HG02981 (cell line): ENCODE data around the gene MAP1B.

ENCODE experiments used
- ATAC-seq: cut with Tn5 transposase; IDR thresholded peaks from one replicate; pipeline ENCODE4 v1.9.1; 2021; ENCODE audit warnings: mild to moderate bottlenecking, moderate library complexity; ENCODE audit not compliant: unreplicated experiment

Gene MAP1B

GRCh38 chr5:72129725-72130124, 22.4 kb downstream of the MAP1B start:
- ATAC-seq: no peak

- no peak for ATAC-seq
These were observed 23.1 kb downstream of the MAP1B start for GRCh38 chr5:72130351-72130761.

GRCh38 chr5:72133212-72133990, 26.1 kb downstream of the MAP1B start:
- no peak for ATAC-seq

GRCh38 chr5:72134226-72134899, 27.1 kb downstream of the MAP1B start:
- no peak for ATAC-seq

GRCh38 chr5:72137826-72138409, 30.6 kb downstream of the MAP1B start:
- ATAC-seq: no peak

- peak; percentile 67 for ATAC-seq
These were observed 31.8 kb downstream of the MAP1B start for GRCh38 chr5:72138943-72139521.

- ATAC-seq: no peak
These were observed 33.4 kb downstream of the MAP1B start for GRCh38 chr5:72140711-72141110.

GRCh38 chr5:72141440-72142355, 34.4 kb downstream of the MAP1B start:
- no peak for ATAC-seq

- no peak for ATAC-seq
These were observed 37.5 kb downstream of the MAP1B start for GRCh38 chr5:72144762-72145161.

- ATAC-seq: no peak
These were observed 38.1 kb downstream of the MAP1B start for GRCh38 chr5:72145348-72145747.

GRCh38 chr5:72146056-72146455, 38.8 kb downstream of the MAP1B start:
- ATAC-seq: no peak

GRCh38 chr5:72147569-72147968, 40.3 kb downstream of the MAP1B start:
- ATAC-seq: no peak

GRCh38 chr5:72149742-72150141, 42.5 kb downstream of the MAP1B start:
- ATAC-seq: no peak

GRCh38 chr5:72151169-72151568, 43.9 kb downstream of the MAP1B start:
- no peak for ATAC-seq

- no peak for ATAC-seq
These were observed 44.4 kb downstream of the MAP1B start for GRCh38 chr5:72151646-72152045.

GRCh38 chr5:72152545-72152944, 45.3 kb downstream of the MAP1B start:
- no peak for ATAC-seq

- no peak for ATAC-seq
These were observed 46.3 kb downstream of the MAP1B start for GRCh38 chr5:72153551-72153950.

GRCh38 chr5:72154076-72154756, 46.9 kb downstream of the MAP1B start:
- no peak for ATAC-seq

GRCh38 chr5:72156946-72157624, 49.8 kb downstream of the MAP1B start:
- ATAC-seq: no peak

- no peak for ATAC-seq
These were observed 50.3 kb downstream of the MAP1B start for GRCh38 chr5:72157625-72157962.
